ENCODE data around the gene CELSR2.

CELSR2 gene

GRCh38 chr1:109307274-109308021, 58.1 kb downstream of the CELSR2 start:
- no peak for DNase-seq

- DNase-seq, result peak; percentile 21 to 32
Measured at GRCh38 chr1:109309347-109309746, 60.0 kb downstream of the CELSR2 start.

GRCh38 chr1:109312246-109312645, 62.9 kb downstream of the CELSR2 start:
- DNase-seq, result no peak

DNA sequence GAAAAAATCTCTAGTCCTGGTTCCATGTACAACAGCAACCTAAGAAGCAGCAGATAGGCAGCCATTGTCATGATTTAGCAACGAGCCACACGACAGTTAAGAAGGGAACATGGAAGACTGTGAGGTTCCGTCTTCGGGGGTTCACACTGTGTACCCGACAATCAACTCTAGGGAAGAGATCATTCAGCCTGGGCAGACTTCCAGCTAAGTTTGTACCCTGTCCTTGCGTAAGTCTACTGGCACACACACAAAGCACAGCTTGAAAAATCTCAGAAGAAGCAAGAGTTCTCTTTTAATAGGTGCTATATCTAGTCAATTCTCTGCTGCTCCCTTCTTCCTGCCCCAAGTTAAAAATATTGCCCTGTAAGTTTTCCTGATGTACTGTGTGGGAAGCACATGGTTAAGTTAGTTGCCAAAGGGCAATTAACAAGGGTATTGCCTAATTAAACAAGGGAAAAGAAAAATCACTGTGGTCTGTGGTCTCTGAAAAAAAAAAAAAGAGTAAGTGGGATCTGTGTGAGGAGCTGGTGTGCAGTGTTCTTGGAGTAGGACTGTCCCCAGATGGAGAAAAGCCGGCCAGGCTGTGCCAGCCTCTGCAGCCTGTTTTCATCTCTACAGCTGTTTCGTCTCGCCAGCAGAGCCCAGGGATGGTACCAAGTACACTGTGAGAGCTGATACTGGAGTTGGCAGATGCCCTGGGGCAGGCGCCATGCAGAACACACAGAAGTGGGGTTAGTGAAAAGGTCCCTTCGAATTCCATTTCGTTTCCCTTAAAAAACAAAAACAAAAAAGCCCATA, 63.8 kb downstream of the CELSR2 start:
- no peak for DNase-seq

GRCh38 chr1:109314795-109315194, 65.5 kb downstream of the CELSR2 start:
- DNase-seq, result no peak

GRCh38 chr1:109315288-109315687, 65.9 kb downstream of the CELSR2 start:
- DNase-seq, result no peak

DNA sequence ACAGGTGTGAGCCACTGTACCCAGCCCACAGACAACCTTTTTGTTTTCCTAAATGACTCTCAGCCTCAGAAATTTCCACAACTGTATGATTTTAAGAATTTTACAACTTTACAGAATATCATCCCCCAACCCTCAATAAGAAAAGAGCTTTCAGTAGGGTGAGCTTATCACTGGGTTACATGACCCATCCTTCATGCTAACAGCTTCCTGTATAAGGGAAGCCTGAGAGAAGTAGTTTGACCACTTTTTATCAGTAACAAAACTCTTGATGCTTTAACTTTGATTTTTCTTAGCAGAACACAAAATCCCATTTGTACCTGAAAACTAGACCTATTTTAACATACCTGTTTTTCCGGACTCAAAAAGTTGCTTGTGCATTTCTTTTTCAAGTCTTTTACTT, 67.2 kb downstream of the CELSR2 start:
- DNase-seq, result no peak

DNA sequence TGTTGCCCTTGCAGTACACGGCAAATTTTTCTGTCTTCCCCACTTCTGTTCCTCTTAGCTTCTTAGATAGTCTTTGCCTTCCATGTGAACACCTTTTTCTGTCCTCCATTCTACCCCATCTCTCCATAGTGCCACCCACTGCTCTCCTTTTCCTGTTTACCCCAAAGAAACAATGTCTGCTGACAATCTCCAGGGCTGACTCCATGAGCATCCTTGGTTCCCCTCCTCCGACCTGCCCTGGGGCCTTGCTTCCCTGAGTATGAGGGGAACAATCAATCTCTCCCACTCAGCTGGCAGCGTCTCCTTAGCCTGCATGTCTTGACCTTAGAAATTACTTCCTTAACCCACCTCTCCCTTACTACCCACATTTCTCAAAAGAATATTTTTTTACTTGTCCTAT, 69.8 kb downstream of the CELSR2 start:
- no peak for DNase-seq

DNA sequence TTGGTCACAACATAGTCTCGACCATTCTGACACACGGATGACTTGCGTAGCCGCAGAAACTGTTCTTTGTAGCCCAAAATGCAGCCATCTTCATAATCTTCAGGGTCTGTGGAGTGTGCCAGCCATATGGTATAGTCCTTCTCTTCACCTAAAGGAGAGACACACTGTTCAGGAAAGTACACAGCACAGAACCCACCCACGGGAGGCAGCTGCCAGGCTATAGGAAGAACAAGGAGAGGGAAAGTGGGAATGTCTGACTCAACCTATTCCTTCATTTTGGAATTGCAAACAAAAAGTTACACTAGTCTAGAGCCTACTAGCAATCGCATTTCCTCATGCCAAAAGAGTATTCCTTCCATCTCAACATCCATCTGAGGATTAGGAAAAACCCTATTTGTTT, 73.6 kb downstream of the CELSR2 start:
- DNase-seq, result no peak

Measured in inflammatory macrophage treated with lipopolysaccharide for 1 hour (primary cell).